GM21786 (cell line): ENCODE data around the gene TMPRSS13.
"Not testable (repeated sequence)": the region's sequence is repeated elsewhere in the genome, so short reads cannot be mapped to it uniquely, and the experiment has no call there.

ENCODE experiments used
- ATAC-seq: cut with Tn5 transposase; IDR thresholded peaks from one replicate; pipeline ENCODE4 v1.9.1; 2021; ENCODE audit not compliant: unreplicated experiment

The TMPRSS13 gene

DNA sequence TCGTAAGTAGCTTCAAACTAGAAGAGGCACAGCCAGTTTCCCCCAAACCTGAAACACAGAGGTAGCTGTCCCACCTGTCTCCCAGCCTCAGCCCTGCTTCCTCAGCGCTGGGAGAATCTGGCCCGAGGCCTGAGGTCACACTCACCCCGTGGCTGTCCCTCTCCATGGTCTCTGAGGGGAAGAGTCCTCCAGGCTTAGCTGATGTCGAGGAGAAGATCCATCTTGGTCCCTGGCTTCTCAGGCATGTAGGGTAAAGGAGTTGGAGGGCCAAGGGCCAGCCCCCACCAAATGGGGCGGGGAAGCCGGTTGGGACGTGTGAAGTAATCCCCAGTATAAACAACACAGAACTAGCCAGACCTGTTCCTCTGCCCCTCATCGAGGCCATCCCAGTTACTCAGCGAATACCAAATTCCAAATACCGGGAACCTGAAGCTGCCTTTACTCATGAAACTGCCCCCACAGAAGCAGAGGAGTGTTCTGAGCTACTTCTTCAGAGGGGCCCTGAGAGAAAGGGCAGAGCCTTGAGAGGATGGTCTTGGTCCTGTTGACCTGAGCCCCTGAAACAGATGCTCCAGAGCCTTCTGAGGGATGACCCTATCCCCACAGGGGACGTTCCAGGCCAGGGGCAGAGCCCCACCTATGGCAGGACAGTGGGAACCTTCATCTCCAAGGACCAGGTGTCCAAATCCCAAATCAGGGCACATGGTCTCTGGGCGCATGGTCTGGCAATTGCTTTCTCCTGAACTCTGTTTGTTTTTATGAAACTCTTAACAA, at the start of gene TMPRSS13:
Gene TMPRSS13 (minus strand): TSS at position 261 of the 774 bp plus-strand sequence. CDS start 95 bp downstream, at position 166.
- ATAC-seq = no peak

DNA sequence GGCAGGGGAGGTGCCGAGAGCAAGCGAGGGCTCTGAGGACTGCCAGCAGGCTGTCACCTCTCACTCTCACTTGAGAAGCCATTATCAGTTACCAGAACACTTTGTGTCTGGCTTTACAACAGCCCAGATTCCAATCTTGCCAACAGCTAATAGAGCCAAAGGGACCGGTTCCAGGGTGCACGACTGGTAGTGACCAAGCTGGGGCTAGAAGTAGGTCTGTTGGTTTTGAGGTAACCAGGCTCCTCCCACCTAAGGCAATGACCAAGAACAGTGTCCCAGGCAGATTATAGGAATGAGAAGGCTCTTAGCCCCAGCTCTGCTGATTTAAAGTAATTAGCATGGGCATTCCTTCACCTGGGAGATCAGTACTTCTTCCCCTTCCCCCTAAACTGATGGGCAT, 49.8 kb upstream of the TMPRSS13 start:
- no peak for ATAC-seq

DNA sequence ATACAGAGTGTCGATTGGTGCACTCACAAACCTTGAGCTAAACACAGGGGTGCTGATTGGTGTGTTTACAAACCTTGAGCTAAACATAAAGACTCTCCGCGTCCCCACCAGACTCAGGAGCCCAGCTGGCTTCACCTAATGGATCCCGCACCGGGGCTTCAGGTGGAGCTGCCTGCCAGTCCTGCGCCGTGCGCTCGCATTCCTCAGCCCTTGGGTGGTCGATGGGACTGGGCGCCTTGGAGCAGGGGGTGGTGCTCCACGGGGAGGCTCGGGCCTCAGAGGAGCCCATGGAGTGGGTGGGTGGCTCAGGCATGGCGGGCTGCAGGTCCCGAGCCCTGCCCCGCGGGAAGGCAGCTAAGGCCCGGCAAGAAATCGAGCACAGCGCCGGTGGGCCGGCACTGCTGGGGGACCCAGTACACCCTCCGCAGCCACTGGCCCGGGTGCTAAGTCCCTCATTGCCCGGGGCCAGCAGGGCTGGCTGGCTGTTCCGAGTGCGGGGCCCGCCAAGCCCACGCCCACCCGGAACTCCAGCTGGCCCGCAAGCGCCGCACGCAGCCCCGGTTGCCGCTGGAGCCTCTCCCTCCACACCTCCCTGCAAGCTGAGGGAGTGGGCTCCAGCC, 49.2 kb upstream of the TMPRSS13 start:
- ATAC-seq = not testable (repeated sequence)

DNA sequence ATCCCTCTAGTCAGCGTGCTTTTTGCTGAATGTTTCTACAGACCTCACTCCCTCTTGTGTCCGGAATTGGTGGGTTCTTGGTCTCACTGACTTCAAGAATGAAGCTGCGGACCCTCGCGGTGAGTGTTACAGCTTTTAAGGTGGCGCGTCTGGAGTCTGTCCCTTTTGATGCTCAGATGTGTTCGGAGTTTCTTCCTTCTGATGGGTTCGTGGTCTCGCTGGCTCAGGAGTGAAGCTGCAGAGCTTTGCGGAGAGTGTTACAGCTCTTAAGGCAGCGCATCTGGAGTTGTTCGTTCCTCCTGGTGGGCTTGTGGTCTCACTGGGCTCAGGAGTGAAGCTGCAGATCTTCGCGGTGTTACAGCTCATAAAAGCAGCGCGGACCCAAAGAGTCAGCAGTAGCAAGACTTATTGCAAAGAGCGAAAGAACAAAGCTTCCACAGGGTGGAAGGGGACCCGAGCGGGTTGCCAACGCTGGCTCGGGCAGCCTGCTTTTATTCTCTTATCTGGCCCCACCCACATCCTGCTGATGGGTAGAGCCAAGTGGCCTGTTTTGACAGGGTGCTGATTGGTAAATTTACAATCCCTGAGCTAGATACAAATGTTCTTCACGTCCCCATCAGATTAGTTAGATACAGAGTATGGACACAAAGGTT, 48.5 kb upstream of the TMPRSS13 start:
- ATAC-seq = not testable (repeated sequence)

DNA sequence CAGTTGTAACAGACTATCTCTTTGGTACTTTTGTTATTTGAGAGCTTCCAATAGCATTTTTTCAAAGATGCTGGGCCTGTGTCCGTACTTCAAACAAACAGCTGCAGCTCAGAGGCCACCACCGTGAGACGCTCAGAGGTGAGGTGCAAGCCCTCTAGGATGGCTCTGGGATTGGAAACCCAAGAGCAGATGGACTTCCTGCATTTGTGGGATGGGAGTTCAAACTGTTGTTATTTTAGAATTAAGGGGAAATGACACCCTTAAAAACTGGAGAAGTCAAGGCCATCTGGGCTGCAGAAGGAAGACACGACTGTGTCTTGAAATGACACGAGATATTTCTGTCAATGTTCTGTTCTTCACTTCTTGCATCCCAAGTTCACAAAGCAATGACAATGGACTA, 47.8 kb upstream of the TMPRSS13 start:
- no peak for ATAC-seq

DNA sequence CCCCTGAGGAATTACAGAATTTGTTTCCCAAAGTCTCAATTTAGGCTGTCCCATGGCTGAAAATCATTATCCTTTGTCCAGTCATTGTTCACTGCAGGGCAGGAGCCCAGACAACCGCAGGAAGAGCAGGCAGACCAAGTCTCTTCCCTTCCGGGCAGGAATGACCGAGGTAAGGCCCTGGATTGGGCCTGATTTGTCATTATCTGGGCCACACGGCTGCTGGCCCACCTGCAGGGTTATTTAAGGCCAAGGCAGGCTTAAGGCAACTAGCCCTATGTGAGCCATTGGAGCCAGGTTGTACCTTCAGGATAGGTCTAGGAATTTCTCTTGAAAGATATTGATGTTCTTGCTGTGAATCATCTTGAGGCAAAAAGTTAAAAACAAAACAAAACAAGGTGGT, 47.2 kb upstream of the TMPRSS13 start:
- ATAC-seq = no peak

DNA sequence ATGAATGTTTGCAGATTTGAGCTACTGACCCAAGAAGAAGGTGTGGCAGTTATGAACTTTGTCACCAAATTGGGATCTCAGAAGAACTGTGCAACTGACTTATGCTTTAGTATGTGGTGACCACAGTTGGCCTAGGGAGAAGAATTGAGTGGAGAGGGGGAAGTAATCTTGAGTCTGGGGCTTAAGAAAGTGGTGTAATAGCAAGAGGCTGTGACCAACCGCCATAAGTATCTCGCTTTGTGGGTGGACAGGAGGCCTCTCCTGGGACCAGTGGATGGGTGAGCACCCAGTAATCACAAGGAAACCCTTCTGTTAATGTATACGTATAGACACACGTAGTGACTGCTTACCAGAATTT, 44.3 kb upstream of the TMPRSS13 start:
- ATAC-seq = no peak

DNA sequence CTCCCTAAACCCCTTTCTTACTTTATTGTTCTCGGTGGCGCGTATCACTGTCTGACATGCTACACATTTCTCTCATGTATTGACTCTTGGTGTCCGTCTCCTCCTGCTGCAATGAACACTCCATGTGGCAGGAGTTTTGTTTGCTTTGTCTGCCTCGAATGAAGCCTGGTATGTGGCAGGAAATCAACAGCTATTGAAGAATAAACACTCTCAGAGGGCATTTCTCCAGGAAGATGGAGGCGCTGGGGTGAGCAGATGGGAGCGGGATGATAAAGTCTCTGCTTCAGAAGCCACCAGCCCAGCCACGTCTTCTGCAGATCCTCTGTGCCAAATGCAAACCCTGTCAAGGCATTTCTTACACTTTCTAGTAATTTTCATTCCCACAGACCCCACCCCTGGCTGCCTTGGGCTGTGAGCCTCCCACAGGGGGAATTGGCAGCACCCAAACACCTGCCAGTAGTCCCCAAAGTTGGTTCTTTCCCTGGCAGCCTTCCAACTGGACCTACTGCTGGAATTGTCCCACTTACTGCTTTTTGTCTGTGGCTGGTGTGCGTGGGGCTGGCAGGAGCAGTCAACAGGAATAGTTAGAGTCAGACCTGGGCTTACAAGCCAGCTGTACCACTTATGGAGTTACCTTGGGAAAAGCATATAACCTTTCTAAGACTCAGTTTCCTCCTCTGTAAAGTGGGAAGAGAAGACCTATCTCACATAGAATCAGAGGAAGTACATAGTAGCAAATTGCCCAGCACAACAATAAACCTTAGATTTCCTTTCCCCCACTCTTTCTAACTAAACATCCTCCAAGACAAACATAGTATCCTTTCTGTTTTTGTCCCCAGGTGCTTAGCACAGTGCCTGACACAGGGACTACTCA, 43.7 kb upstream of the TMPRSS13 start:
- ATAC-seq = no peak

DNA sequence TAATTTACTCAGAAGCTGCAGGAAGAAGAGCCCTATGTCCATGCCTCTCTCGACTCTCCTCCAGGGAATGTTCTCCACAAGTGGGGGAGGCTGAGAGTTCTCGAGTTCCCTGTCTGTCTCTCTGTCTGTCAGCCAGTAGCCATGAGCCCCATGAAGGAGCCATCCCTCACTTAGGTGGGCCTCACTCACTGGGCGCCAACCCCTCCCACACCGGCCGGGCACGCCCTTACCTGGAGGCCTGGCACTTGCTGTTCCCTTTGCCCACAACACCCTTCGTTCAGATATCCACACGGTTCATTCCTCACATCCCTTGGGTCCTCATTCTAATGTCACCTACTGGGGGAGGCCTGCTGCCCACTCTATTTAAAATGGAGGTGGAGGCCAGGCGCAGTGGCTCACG, 42.8 kb upstream of the TMPRSS13 start:
- no peak for ATAC-seq

DNA sequence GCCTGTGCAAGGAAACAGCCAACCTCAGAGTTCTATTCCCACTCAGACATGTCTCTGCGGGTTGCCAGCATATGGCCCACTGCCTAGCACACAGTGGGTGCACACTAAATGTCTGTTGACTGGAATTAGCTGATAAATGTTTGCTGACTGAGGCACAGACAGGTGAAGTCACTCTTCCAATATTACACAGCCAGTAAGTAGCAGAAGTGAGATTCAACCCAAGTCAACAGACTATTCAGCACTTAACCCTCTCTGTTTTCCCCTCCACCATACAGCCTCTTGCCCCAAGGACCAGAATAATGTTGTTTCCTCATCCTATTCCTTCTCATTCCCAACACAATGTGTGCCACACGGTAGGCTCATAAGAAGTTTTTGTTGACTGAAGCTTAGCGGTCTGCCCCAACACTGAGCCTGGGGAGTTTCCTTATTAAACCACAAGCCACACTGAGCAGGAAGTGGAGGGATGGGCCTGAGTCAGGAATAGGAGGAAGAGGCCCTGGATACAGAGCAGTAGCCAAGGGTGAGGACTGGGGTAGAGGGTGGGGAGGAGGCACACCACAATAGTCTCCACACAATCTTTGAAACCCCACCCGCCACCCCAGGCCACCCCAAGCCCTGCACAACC, 41.3 kb upstream of the TMPRSS13 start:
- ATAC-seq = no peak

DNA sequence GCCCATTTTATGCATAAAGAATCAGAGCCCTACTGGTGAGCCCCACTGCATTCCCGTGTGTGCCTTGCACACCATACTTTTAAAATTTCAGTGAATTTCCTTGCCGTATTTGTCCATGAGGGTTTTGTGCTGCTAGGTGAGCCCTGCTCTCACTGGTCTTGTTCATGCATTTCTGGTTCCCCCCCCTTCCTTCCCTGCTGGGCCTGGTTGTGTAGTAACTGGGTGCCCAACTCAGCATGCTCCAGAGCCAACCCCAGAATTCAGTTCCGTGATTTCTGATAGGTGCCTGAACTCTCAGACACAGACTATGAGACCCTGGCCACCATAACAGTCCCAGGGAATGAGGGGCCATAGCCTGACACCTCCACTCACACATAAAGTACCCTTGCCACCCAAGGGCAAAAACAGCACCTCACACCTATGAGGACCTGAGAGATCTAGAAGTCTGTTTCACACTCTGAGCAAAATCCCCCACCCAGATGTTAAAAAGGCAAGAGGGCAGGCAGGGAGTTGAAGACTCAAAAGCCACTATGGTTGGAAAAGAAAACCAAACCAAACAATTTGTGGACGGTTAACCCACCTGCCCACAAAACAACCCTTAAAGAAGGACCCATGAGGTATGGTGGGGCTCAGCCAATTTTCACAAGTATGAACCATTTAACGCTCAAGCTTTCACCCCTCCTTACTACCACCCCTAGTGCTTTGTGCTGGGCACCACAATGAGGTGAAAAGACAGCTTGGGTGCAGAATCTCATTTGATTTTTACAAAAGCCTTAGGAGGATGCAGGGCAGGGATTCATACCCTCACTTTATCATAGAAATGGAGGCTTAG, 40.2 kb upstream of the TMPRSS13 start:
- no peak for ATAC-seq

DNA sequence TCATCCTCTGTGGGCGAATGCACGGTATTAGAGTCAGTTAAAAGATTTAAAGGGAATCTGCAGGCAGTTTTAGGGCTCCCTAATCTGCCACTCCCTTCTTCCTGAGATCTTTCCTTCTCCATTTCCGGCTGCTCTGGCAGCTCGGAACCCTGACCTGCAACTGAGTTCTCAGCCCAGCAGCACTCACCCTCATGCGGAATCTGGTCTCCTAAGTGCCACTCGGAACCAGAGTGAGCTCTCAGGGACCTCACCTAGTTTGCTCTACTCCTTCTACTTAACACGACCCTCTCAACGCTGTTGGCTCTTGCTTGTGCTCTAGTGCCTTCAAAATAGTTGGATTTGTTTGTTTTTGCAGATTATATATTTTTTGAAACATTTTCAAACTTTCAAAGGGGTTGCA, 37.7 kb upstream of the TMPRSS13 start:
- no peak for ATAC-seq

DNA sequence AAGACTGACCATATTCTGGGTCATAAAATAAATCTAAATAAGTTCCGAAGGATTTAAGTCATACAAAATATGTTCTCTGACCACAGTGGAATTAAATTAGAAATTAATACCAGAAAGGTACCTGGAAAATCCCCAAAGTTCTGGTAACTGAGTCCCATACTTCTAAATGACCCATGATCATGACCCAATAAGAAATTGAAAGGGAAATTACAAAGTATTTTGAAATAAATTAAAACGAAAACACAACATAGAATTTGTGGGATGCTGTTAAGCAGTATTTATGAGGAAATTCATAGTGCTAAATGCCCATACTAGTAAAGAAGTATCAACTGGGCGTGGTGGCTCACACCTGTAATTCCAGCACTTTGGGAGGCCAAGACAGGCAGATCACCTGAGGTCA, 33.6 kb upstream of the TMPRSS13 start:
- no peak for ATAC-seq

DNA sequence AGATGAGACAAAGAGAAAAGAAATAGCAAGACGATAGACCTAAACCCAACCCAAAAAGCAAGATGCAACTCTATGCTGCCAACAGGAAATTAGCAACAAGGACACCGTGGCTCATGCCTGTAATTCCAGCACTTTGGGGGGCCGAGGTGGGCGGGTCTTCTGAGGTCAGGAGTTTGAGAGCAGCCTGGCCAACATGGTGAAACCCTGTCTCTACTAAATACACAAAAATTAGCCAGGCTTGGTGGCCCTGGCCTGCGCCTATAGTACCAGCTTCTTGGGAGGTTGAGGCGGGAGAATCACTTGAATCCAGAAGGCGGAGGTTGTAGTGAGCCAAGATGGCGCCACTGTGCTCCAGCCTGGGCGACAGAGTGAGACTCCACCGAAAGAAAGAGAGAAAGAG, 32.7 kb upstream of the TMPRSS13 start:
- no peak for ATAC-seq

DNA sequence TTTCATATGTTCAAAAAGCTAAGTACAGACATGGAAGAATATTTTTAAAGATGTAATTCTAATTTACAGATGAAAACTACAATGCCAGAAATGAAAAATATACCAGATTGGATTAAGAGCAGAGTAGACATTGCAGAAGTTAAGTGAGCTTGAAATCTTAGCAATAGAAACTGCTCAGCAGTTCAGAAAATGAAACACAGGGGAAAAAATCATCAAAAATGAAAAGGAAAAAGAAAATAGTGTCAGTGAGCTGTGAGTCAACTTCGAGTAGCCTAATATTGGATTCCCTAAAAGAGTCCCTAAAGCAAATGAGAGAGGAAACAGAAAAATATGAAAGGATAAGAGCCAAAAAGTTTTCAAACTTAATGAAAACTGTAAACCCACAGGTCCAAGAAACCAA, 31.2 kb upstream of the TMPRSS13 start:
- ATAC-seq = no peak

DNA sequence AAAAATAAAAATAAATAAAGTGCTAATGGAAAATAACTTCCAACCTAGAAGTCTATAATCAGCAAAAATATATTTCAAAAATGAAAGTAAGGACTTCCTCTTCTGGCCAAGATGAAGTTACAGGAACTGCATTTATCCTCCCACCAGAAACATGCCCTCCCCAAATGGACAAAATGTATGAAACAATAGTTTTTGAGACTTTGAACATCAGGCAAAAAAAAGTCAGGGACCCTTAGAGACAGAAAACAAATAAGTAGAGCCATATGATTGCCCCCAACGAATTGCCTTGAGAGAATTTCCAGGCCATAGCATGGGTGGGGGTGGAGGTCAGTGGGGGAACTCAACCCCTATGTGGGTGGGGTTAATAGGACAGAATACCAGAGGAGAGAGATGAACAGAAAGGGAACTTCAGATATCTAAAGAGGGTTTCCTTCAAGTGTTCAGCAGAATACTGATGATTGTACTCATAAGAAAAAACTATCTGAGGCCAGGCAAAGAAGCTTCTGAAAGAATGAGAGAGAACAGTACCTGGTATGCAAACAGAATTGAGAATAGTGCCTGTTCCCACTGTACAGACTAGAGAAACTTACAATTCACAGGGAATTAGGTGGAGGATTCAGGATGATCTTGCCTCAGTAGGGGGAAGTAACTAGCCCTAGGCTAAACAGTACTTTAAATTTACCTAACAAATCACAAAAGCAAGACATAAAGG, 30.4 kb upstream of the TMPRSS13 start:
- no peak for ATAC-seq

DNA sequence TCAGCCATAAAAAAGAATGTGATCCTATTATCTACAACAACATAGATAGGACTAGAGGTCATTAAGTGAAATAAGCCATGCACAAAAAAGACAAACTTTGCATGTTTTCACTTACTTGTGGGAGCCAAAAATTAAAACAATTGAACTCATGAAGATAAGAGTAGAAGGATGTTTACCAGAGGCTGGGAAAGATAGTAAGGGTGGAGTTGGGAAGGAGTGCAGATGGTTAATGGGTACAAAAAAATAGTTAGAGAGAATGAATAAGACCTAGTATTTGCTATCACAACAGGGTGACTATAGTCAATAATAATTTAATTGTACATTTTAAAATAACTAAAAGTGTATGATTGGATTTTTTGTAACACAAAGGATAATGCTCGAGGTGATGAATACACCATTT, 29.7 kb upstream of the TMPRSS13 start:
- ATAC-seq = no peak

DNA sequence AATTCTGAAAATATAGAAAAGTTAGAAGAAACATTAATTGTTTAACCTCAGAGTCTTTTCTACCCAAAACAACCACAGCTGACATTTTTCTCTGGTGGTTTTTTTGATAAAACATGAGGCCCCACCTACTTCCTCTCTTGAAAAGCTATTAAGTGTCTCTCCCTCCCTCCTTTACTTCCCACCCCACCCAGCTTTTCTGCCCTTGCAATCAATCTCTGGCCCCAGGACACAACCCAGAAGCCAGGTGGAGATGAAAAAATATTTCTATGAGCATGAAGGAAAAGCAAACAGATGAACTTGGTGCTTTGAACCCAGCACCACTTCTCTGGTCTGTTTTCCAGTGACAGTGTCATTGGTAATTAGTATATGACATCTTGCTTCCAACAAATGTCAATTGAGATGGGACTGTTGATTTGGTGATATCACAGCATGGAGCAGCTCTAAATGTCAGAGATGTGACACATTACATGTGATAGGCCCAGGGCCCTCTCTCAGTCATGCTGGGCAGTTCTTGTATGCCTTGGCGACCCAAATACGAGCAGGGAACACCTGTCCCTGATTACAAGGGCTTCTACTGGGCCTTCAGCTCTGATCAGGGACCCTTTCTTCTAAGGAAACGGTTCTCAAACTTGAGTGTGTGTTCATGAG, 23.9 kb upstream of the TMPRSS13 start:
- ATAC-seq = no peak
